Lung (tissue), 12 donors: Measurements from ENCODE around the gene HDAC8. TPM values are rescaled to one million over a fixed set of nuclear protein-coding genes. Genes with fewer than 3 reads are reported as not detected.
"Not testable (repeated sequence)": the region's sequence is repeated elsewhere in the genome, so short reads cannot be mapped to it uniquely, and the experiment has no call there.

Source experiments
- ATAC-seq: fragments of 200-7000 bp; cut with Tn5 transposase; one replicate; pipeline ENCODE4 v1.9.1; 2020; ENCODE audit warnings: moderate number of reproducible peaks; ENCODE audit not compliant: insufficient read depth, low FRiP score
- DNase-seq, 3 donors: peaks; one replicate each; pipeline ENCODE4 v3.0.0-alpha.2; 2013 to 2017
- H3K27ac ChIP-seq, 2 donors: one replicate each; pipeline ENCODE4 v1.5.1; 2013; ENCODE audit warnings: mild to moderate bottlenecking in 2 of 2, moderate library complexity in 2 of 2, control low read depth in 1 of 2, inconsistent platforms in 1 of 2, low read depth in 1 of 2, low read length in 1 of 2
- H3K27me3 ChIP-seq, 3 donors: one replicate each; pipeline ENCODE4 v1.5.1; 2013; ENCODE audit warnings: low read length in 2 of 3; ENCODE audit not compliant: control insufficient read depth in 3 of 3, insufficient read depth in 3 of 3
- H3K36me3 ChIP-seq, 4 donors: one replicate each; pipeline ENCODE4 v1.5.1; 2013; ENCODE audit warnings: low read length in 4 of 4, mild to moderate bottlenecking in 1 of 4, moderate library complexity in 1 of 4; ENCODE audit not compliant: control insufficient read depth in 4 of 4, insufficient read depth in 4 of 4
- H3K4me1 ChIP-seq, 5 donors: one replicate each; pipeline ENCODE4 v1.5.1; 2013; ENCODE audit warnings: low read length in 5 of 5, mild to moderate bottlenecking in 2 of 5, moderate library complexity in 1 of 5; ENCODE audit not compliant: control insufficient read depth in 5 of 5, insufficient read depth in 5 of 5
- H3K4me3 ChIP-seq: one replicate; pipeline ENCODE4 v1.5.1; 2013; ENCODE audit warnings: mild to moderate bottlenecking, control low read depth, moderate library complexity
- H3K9ac ChIP-seq, 2 donors: one replicate each; pipeline ENCODE4 v1.5.1; 2013; ENCODE audit warnings: low read length in 2 of 2, control low read depth in 1 of 2; ENCODE audit not compliant: insufficient read depth in 1 of 2
- H3K9me3 ChIP-seq, 4 donors: one replicate each; pipeline ENCODE4 v1.5.1; 2013; ENCODE audit warnings: low read length in 3 of 4, mild to moderate bottlenecking in 1 of 4, moderate library complexity in 1 of 4; ENCODE audit not compliant: control insufficient read depth in 4 of 4, insufficient read depth in 3 of 4
- WGBS, 2 donors: extraction: QIAGEN DNeasy Blood & Tissue Kit; methylation state at CpG; one replicate each; pipeline ENCODE4 v1.1.7; 2013; 5-methylcytosine and 5-hydroxymethylcytosine counted together
- polyA plus RNA-seq, 2 donors: library from polyadenylated mRNA; stranded (reverse); fragments of 200-250 nt; gene quantifications; one replicate each; pipeline ENCODE4 v1.2.1, GENCODE V29; 2013
- total RNA-seq, 2 donors: library from RNA; depleted of rRNA in 1 of 2; stranded (reverse); fragments of >200 nt in 1 of 2; gene quantifications; one replicate each; pipeline ENCODE4 v1.2.1, GENCODE V29; 2014 to 2021
- TF ChIP-seq, protein P1 (sequence below): IDR thresholded peaks from 2 replicates; pipeline ENCODE4 v1.5.1; 2012; ENCODE audit warnings: mild to moderate bottlenecking; ENCODE audit errors: control extremely low read depth, extremely low read depth
- donor health status: control.
- donor health status: control.
- donor health status: Bipolar disorder and iron deficiency.
- donor health status: healthy.
- donor health status: DM: yes; HTN: yes; CAD: no.

HDAC8 gene
- total and polyA plus RNA-seq, 4 donors: 17.4 to 60.6 (median 38.5) TPM

- DNase-seq: peak in 1 of 3 donors; percentile 0
- H3K27ac ChIP-seq: no peak overlapping the region
- peaks cover 0 to 6% (median 4%) of the 10 kb centered on the region in 3 donors for H3K27me3 ChIP-seq
- H3K36me3 ChIP-seq: peaks cover 0 to 3% (median 1%) of the 10 kb centered on the region in 4 donors
- TF ChIP-seq, protein P1, sequence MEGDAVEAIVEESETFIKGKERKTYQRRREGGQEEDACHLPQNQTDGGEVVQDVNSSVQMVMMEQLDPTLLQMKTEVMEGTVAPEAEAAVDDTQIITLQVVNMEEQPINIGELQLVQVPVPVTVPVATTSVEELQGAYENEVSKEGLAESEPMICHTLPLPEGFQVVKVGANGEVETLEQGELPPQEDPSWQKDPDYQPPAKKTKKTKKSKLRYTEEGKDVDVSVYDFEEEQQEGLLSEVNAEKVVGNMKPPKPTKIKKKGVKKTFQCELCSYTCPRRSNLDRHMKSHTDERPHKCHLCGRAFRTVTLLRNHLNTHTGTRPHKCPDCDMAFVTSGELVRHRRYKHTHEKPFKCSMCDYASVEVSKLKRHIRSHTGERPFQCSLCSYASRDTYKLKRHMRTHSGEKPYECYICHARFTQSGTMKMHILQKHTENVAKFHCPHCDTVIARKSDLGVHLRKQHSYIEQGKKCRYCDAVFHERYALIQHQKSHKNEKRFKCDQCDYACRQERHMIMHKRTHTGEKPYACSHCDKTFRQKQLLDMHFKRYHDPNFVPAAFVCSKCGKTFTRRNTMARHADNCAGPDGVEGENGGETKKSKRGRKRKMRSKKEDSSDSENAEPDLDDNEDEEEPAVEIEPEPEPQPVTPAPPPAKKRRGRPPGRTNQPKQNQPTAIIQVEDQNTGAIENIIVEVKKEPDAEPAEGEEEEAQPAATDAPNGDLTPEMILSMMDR: no peak
- H3K4me3 ChIP-seq: no peak overlapping the region
- 70 to 92% methylated on average over 1 of the region's 1 CpG for whole genome bisulfite sequencing, 2 donors
- no peak overlapping the region for H3K9ac ChIP-seq
- H3K9me3 ChIP-seq: no peaks in the 10 kb centered on the region
- no peaks in the 10 kb centered on the region for H3K4me1 ChIP-seq
- ATAC-seq: no peak
Measured at GRCh38 chrX:72409993-72410392, 162.7 kb downstream of the HDAC8 start.

GRCh38 chrX:72408885-72409284 lies 163.8 kb downstream of the HDAC8 start:
- ATAC-seq: no peak
- Histone ChIP-seq H3K9me3 (no peaks in the 10 kb centered on the region), H3K9ac (no peak overlapping the region), H3K27ac (no peak overlapping the region), H3K4me1 (no peaks in the 10 kb centered on the region), H3K27me3 (peaks cover 0 to 6% (median 4%) of the 10 kb centered on the region in 3 donors), H3K4me3 (no peak overlapping the region), H3K36me3 (peaks cover 0 to 3% (median 0%) of the 10 kb centered on the region in 4 donors)
- TF ChIP-seq, protein P1: no peak
- 56 to 92% methylated on average over 2 of the region's 2 CpGs for WGBS, 2 donors
- DNase-seq: no peak

- not testable (repeated sequence) for H3K27ac ChIP-seq, H3K9me3 ChIP-seq, H3K9ac ChIP-seq, H3K4me3 ChIP-seq, H3K4me1 ChIP-seq, H3K36me3 ChIP-seq, ATAC-seq, DNase-seq
- WGBS, 2 donors: 85 to 100% methylated on average over 2 of the region's 2 CpGs
- peaks cover 0 to 12% (median 3%) of the 10 kb centered on the region in 3 donors for H3K27me3 ChIP-seq
Measured at GRCh38 chrX:72405136-72405535, 167.5 kb downstream of the HDAC8 start.

DNA sequence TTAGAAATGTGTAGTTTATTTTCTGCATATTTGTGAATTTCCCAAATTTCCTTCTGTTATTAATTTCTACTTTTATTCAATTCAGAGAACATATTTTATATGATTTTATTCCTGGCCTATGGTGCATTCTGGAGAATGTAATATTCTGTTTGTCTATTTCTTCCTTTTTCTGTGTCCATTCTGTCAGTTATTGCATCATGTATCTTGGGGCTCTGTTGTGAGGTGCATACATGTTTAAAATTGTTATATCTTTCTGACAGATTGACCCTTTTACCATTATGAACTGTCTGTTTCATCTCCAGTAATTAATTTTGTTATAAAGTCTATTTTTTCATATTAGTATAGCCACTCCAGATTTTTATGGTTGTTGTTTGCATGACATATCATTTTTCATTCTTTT lies 170.0 kb downstream of the HDAC8 start:
- Histone ChIP-seq H3K27ac (no peak overlapping the region), H3K4me1 (no peaks in the 10 kb centered on the region), H3K9me3 (no peaks in the 10 kb centered on the region), H3K27me3 (peaks cover 0 to 14% (median 0%) of the 10 kb centered on the region in 3 donors), H3K36me3 (no peaks in the 10 kb centered on the region), H3K9ac (no peak overlapping the region), H3K4me3 (no peak overlapping the region)
- TF ChIP-seq, protein P1: no peak
- ATAC-seq (no peak), DNase-seq (no peak)
